IPS DF 4.7 (cell line): ENCODE results near the gene ENTREP3.

Source experiments
- DNase-seq: peaks from one replicate; pipeline ENCODE4 v3.0.0-alpha.2; 2013; ENCODE audit warnings: low spot score; ENCODE audit errors: extremely low read depth

The ENTREP3 gene

GRCh38 chr1:155202198-155202597, 53.1 kb downstream of the ENTREP3 start:
- DNase-seq, result no peak

- DNase-seq, result no peak
Observed at GRCh38 chr1:155200920-155201319, 54.4 kb downstream of the ENTREP3 start.

GRCh38 chr1:155199792-155200191, 55.5 kb downstream of the ENTREP3 start:
- DNase-seq, result no peak

- no peak for DNase-seq
Observed at GRCh38 chr1:155198547-155198906, 56.8 kb downstream of the ENTREP3 start.

GRCh38 chr1:155197901-155198546, 57.3 kb downstream of the ENTREP3 start:
- no peak for DNase-seq
